Measurements from ENCODE around the gene APLP1. TPM values are rescaled to one million over a fixed set of nuclear protein-coding genes. Genes with fewer than 3 reads are reported as not detected.

APLP1 gene
- total RNA-seq, 2 donors from 2014 or later: 17.5 to 33.6 TPM

- H3K4me1 ChIP-seq: peaks cover 0 to 15% of the 10 kb centered on the region in 2 donors
- no peak overlapping the region for H3K27ac ChIP-seq
- H3K36me3 ChIP-seq: no peaks in the 10 kb centered on the region
- no peak for DNase-seq (ENCODE audit: low spot score)
- TF ChIP-seq CTCF (IDR thresholded peaks at IDR 0.05): no peak
- no peaks in the 10 kb centered on the region for H3K9me3 ChIP-seq
- H3K4me3 ChIP-seq: no peak overlapping the region
- peaks cover 11 to 30% of the 10 kb centered on the region in 2 donors for H3K27me3 ChIP-seq
Observed at GRCh38 chr19:35848919-35849505, 19.4 kb upstream of the APLP1 start.

- no peak for DNase-seq (ENCODE audit: low spot score)
- no peaks in the 10 kb centered on the region for H3K36me3 ChIP-seq
- peaks cover 5 to 26% of the 10 kb centered on the region in 2 donors for H3K27me3 ChIP-seq
- H3K4me3 ChIP-seq: no peak overlapping the region
- TF ChIP-seq CTCF (IDR thresholded peaks at IDR 0.05): no peak
- no peaks in the 10 kb centered on the region for H3K9me3 ChIP-seq
- no peak overlapping the region for H3K27ac ChIP-seq
- peaks cover 0 to 6% of the 10 kb centered on the region in 2 donors for H3K4me1 ChIP-seq
Observed at GRCh38 chr19:35851213-35852028, 17.0 kb upstream of the APLP1 start.

- DNase-seq (ENCODE audit: low spot score): no peak
- H3K9me3 ChIP-seq: no peaks in the 10 kb centered on the region
- peaks cover 5 to 26% of the 10 kb centered on the region in 2 donors for H3K27me3 ChIP-seq
- H3K4me1 ChIP-seq: peaks cover 0 to 14% of the 10 kb centered on the region in 2 donors
- no peaks in the 10 kb centered on the region for H3K36me3 ChIP-seq
- no peak within 1 kb of the TSS for H3K4me3 ChIP-seq
- no peak within 1 kb of the TSS for H3K27ac ChIP-seq
- TF ChIP-seq CTCF (IDR thresholded peaks at IDR 0.05): no peak
Observed at GRCh38 chr19:35852029-35852780, 16.2 kb upstream of the APLP1 start, which contains the start of gene NPHS1. Gene NPHS1 (minus strand): TSS chr19:35852504. CDS start chr19:35851837, 667 bp downstream.

GRCh38 chr19:35853038-35853756 lies 15.2 kb upstream of the APLP1 start:
- H3K4me3 ChIP-seq: no peak overlapping the region
- no peaks in the 10 kb centered on the region for H3K36me3 ChIP-seq
- H3K27me3 ChIP-seq: peaks cover 5 to 26% of the 10 kb centered on the region in 2 donors
- H3K4me1 ChIP-seq: peaks cover 0 to 17% of the 10 kb centered on the region in 2 donors
- no peak for TF ChIP-seq CTCF (IDR thresholded peaks at IDR 0.05)
- no peak overlapping the region for H3K27ac ChIP-seq
- no peak for DNase-seq (ENCODE audit: low spot score)
- H3K9me3 ChIP-seq: no peaks in the 10 kb centered on the region

GRCh38 chr19:35856546-35857149 lies 11.7 kb upstream of the APLP1 start, which contains the start of gene KIRREL2:
Gene KIRREL2 (plus strand): TSS chr19:35856911. CDS start chr19:35857120, 209 bp downstream.
- Histone ChIP-seq H3K36me3 (no peaks in the 10 kb centered on the region), H3K27ac (no peak within 1 kb of the TSS), H3K9me3 (no peaks in the 10 kb centered on the region), H3K27me3 (peaks cover 5 to 22% of the 10 kb centered on the region in 2 donors), H3K4me3 (peak within 1 kb of the TSS; percentile 30 to 53), H3K4me1 (peaks cover 0 to 17% of the 10 kb centered on the region in 2 donors)
- DNase-seq (ENCODE audit: low spot score): no peak
- TF ChIP-seq CTCF (IDR thresholded peaks at IDR 0.05): no peak

All from right atrium auricular region (tissue), 2 donors.